Measurements from ENCODE around the gene CTSE. TPM values are rescaled to one million over a fixed set of nuclear protein-coding genes. Genes with fewer than 3 reads are reported as not detected.

The CTSE gene
- total and polyA plus RNA-seq, 2 of the 8 experiments (the other 6 are each of a cell fraction or from before 2014, with no cell fraction given), result 0.03 TPM; not detected in 1

- Histone ChIP-seq H4K91ac (replicated peaks; ENCODE audit: insufficient read length, low read length) (no peak overlapping the region), H4K20me1 (replicated peaks in 1 of 2; ENCODE audit: control insufficient read depth in 1 of 2, insufficient read depth in 2 of 2, low read length in 2 of 2) (peaks cover 0 to 10% of the 10 kb centered on the region in 2 experiments), H3K23me2 (ENCODE audit: low read depth, low read length) (peaks cover 9% of the 10 kb centered on the region), H2AFZ (ENCODE audit: low read length) (no peak overlapping the region), H3K56ac (replicated peaks; ENCODE audit: insufficient read length, low read depth, low read length) (no peak overlapping the region), H3K27ac (ENCODE audit: low read depth, low read length) (no peak overlapping the region), H4K8ac (ENCODE audit: extremely low read depth, insufficient read depth, low read length) (no peak overlapping the region), H3K79me2 (ENCODE audit: control insufficient read depth in 1 of 2, insufficient read depth in 2 of 2, low read length in 2 of 2) (no peaks in the 10 kb centered on the region), H3K4me1 (replicated peaks in 1 of 4; ENCODE audit: control insufficient read depth in 3 of 4, insufficient read depth in 4 of 4, low read length in 3 of 4) (no peaks in the 10 kb centered on the region; a peak in 1 of 7 replicates), H2BK12ac (ENCODE audit: low read depth, low read length) (no peak overlapping the region), H2AK5ac (ENCODE audit: low read depth, low read length) (no peak overlapping the region), H3K14ac (ENCODE audit: insufficient read length) (no peak overlapping the region), H3K4me3 (ENCODE audit: extremely low read depth in 1 of 4, insufficient read depth in 2 of 4, low read depth in 3 of 4, low read length in 4 of 4) (no peak overlapping the region), H2BK15ac (ENCODE audit: low read length) (no peak overlapping the region), H3K27me3 (replicated peaks in 1 of 4; ENCODE audit: control insufficient read depth in 3 of 4, extremely low read depth in 1 of 4, insufficient read depth in 3 of 4, low read length in 3 of 4) (no peaks in the 10 kb centered on the region), H3K79me1 (ENCODE audit: low read depth, low read length) (peaks cover 3% of the 10 kb centered on the region), H3K23ac (ENCODE audit: insufficient read length) (no peak overlapping the region), H3K36me3 (ENCODE audit: control insufficient read depth in 2 of 4, insufficient read depth in 4 of 4, low read length in 3 of 4) (no peaks in the 10 kb centered on the region; a peak in 1 of 8 replicates), H2BK5ac (ENCODE audit: low read depth, low read length) (no peak overlapping the region), H3K4me2 (ENCODE audit: insufficient read depth in 1 of 2, low read depth in 2 of 2, low read length in 2 of 2) (no peak overlapping the region), H3K9me3 (ENCODE audit: insufficient read depth in 2 of 2, low read depth in 1 of 2, low read length in 1 of 2) (peaks cover 0 to 2% of the 10 kb centered on the region in 2 experiments; a peak in 1 of 4 replicates), H2BK20ac (ENCODE audit: low read length) (no peak overlapping the region), H3K9ac (replicated peaks in 1 of 4; ENCODE audit: extremely low read depth in 1 of 4, low read depth in 3 of 4, low read length in 3 of 4) (no peak overlapping the region), H3K18ac (ENCODE audit: extremely low read depth, low read length) (no peak overlapping the region), H2BK120ac (replicated peaks; ENCODE audit: low read depth, low read length) (no peak overlapping the region), H3K4ac (replicated peaks; ENCODE audit: insufficient read length, low read depth, low read length) (no peak overlapping the region), H4K5ac (ENCODE audit: insufficient read length, low read depth, low read length) (no peak overlapping the region)
- no peak for TF ChIP-seq TBP (IDR thresholded peaks at IDR 0.05; ENCODE audit: low read depth, low read length)
- TF ChIP-seq SP2 (IDR thresholded peaks at IDR 0.05; ENCODE audit: low read length), result no peak
- TF ChIP-seq SP4 (IDR thresholded peaks at IDR 0.05; ENCODE audit: low read length), result no peak
- FAIRE-seq (no peak), DNase-seq (ENCODE audit: low read depth in 1 of 2, low spot score in 2 of 2) (no peak)
- CTCF ChIA-PET (ENCODE audit: partially characterized antibody), result interaction anchor here (0.6 to 13.6 kb wide), 15 partner anchors 8 to 249 kb away, joined by 3 to 394 read pairs (median 11); no protein-coding TSS in a partner anchor
- 95% methylated on average over 6 of the region's 6 CpGs; no CpG with 5 or more reads in 1 of the 2 experiments for WGBS, 2 experiments (ENCODE audit: extremely low coverage in 1 of 2, insufficient coverage in 1 of 2, insufficient read length in 1 of 2, insufficient replicate concordance in 2 of 2, low coverage in 1 of 2, low lambda C conversion rate in 2 of 2, missing lambda C conversion rate in 1 of 2)
- POLR2A ChIA-PET (ENCODE audit: partially characterized antibody), result no interaction called here
Observed at GRCh38 chr1:205979301-205979700, 44.4 kb downstream of the CTSE start.

Measured in H1 (cell line).